NB4 (cell line): ENCODE results near the gene SLC35E3.

Source experiments
- DNase-seq: peaks from one replicate; pipeline ENCODE4 v3.0.0; 2010; ENCODE audit warnings: low read depth
- H3K4me3 ChIP-seq: one replicate; pipeline ENCODE4 v1.5.1; 2011; ENCODE audit warnings: mild to moderate bottlenecking, low read depth, low read length, moderate library complexity
- MYC ChIP-seq: IDR thresholded peaks from 2 replicates; pipeline ENCODE4 v1.6.1; 2011; ENCODE audit warnings: low read depth, low read length
- POLR2A ChIP-seq: IDR thresholded peaks from 2 replicates; pipeline ENCODE4 v1.6.1; 2011; ENCODE audit warnings: mild to moderate bottlenecking; ENCODE audit not compliant: insufficient read length; ENCODE audit errors: extremely low read depth
- TF ChIP-seq, protein P1 (sequence below): IDR thresholded peaks from 2 replicates; pipeline ENCODE4 v1.6.1; 2011; ENCODE audit warnings: low read depth, low read length
- TF ChIP-seq, protein P2 (sequence below): IDR thresholded peaks from one replicate; pipeline ENCODE4 v1.5.1; 2012; ENCODE audit warnings: low read depth, low read length

Gene SLC35E3

DNA sequence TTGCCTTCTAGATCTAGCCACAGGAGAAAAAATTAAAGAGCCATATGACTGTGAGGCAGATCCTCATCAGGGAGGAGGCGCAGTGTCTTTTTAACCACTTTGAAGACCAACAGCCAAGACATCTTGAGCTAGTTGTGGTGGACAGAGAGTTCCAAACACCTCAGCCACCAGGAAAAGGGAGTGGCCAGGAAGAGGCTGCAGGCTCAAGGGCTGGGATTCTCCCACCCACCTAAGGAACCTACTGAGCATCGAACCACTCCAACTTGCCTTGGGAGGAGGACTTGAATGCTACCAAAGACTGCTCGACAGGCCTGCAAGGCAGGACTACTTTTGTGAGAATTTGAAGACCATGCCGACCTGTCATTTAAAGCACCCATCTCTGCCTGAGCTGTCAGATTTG lies 47.5 kb downstream of the SLC35E3 start:
- TF ChIP-seq POLR2A (no peak), MYC (no peak)
- TF ChIP-seq, protein P1, sequence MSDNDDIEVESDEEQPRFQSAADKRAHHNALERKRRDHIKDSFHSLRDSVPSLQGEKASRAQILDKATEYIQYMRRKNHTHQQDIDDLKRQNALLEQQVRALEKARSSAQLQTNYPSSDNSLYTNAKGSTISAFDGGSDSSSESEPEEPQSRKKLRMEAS = no peak
- TF ChIP-seq, protein P2, sequence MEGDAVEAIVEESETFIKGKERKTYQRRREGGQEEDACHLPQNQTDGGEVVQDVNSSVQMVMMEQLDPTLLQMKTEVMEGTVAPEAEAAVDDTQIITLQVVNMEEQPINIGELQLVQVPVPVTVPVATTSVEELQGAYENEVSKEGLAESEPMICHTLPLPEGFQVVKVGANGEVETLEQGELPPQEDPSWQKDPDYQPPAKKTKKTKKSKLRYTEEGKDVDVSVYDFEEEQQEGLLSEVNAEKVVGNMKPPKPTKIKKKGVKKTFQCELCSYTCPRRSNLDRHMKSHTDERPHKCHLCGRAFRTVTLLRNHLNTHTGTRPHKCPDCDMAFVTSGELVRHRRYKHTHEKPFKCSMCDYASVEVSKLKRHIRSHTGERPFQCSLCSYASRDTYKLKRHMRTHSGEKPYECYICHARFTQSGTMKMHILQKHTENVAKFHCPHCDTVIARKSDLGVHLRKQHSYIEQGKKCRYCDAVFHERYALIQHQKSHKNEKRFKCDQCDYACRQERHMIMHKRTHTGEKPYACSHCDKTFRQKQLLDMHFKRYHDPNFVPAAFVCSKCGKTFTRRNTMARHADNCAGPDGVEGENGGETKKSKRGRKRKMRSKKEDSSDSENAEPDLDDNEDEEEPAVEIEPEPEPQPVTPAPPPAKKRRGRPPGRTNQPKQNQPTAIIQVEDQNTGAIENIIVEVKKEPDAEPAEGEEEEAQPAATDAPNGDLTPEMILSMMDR = no peak
- no peak overlapping the region for H3K4me3 ChIP-seq
- DNase-seq = no peak

DNA sequence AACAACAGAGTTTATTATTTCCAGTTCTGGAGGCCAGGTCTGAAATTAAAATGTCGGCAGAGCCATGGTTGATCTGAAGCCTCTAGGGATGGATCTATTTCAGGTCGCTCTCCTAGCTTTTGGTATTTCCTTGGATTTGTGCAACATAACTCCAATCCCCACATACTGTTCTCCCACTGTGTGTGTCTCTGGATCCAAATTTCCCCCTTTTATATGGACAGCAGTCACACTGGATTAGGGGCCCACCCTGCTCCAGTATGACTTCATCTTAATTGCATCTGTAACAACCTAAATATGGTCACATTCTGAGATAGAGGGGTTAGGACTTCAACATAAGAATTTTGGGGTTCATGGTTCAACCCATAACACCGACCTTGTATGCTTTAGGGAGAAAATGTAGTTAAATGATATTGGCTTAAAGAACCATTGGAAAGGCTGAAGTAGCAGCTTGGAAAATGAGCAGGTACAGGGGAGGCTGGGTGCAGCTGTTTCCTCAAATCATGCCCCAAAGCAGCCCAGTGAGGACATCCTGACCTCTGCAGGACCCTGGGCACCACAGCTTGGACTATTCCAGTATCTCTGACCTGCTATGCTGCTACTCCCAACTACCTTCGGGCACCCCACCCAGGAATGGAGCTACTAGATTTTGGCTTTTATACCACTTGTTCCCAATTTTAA lies 48.1 kb downstream of the SLC35E3 start:
- no peak for TF ChIP-seq POLR2A
- TF ChIP-seq, protein P1 = no peak
- TF ChIP-seq, protein P2 = no peak
- DNase-seq = no peak
- H3K4me3 ChIP-seq = no peak overlapping the region

DNA sequence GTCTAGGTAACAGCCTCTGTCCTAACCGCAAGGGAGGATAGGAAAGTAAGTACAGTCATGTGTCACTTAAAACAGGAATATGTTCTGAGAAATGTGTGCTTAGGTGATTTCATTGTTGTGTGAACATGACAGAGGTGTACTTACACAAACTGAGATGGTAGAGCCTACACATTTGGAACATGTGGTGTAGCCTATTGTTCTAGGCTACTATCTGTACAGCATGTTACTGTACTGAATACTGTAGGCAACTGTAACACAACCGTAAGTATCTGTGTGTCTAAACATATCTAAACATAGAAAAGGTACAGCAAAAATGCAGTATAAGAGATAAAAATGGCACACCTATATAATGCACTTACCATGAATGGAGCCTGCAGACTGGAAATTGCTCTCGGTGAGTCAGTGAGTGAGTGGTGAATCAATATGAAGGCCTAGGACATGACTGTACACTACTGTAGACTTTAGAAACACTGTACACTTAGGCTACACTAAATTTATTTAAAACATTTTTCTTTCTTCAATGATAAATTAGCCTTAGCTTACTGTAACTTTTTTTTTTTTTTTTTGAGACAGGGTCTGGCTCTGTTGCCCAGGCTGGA lies 48.8 kb downstream of the SLC35E3 start:
- DNase-seq = no peak
- TF ChIP-seq POLR2A (no peak), MYC (no peak)
- TF ChIP-seq, protein P2 = no peak
- TF ChIP-seq, protein P1 = no peak
- no peak overlapping the region for H3K4me3 ChIP-seq

- TF ChIP-seq MYC (no peak), POLR2A (no peak)
- TF ChIP-seq, protein P1 = no peak
- TF ChIP-seq, protein P2 = no peak
- DNase-seq = no peak
- H3K4me3 ChIP-seq = no peak overlapping the region
These were observed 50.4 kb downstream of the SLC35E3 start for GRCh38 chr12:68796399-68796798.

DNA sequence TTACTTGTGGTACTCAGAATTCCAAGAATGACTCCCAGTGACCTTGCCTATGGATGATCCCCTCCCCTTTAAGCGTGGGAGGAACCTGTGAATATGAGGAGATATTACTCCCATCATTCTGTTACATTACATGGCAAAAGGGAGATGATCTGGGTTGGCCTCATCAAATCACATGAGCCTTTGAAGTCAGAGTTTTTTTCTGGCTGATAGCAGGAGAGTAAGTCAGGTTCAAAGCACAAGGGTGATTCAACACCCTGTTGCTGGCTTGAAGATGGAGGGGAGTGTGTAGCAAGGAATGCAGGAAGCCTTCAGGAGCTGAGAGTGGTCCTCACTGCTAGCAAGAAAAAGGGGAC lies 52.9 kb downstream of the SLC35E3 start:
- no peak for DNase-seq
- TF ChIP-seq, protein P1 = no peak
- TF ChIP-seq MYC (no peak), POLR2A (no peak)
- TF ChIP-seq, protein P2 = no peak
- H3K4me3 ChIP-seq = no peak overlapping the region
